Type B pancreatic cell (in vitro differentiated cells): ENCODE data around the gene SMARCE1. TPM values are rescaled to one million over a fixed set of nuclear protein-coding genes. Genes with fewer than 3 reads are reported as not detected.
"Not testable (repeated sequence)": the region's sequence is repeated elsewhere in the genome, so short reads cannot be mapped to it uniquely, and the experiment has no call there.

Experiments
- DNase-seq: peaks from one replicate; pipeline ENCODE4 v3.0.0; 2021; ENCODE audit warnings: mixed read lengths; ENCODE audit not compliant: unreplicated experiment; ENCODE audit errors: extremely low spot score
- H3K27ac Mint-ChIP-seq: 2 replicates; pipeline ENCODE4 v1.8.0; 2021; ENCODE audit warnings: mild to moderate bottlenecking, mixed read lengths
- H3K27me3 Mint-ChIP-seq: 2 replicates; pipeline ENCODE4 v1.8.0; 2021; ENCODE audit warnings: mixed read lengths
- H3K36me3 Mint-ChIP-seq: 2 replicates; pipeline ENCODE4 v1.8.0; 2021; ENCODE audit warnings: mixed read lengths
- H3K4me1 Mint-ChIP-seq: one replicate; pipeline ENCODE4 v1.8.0; 2021; ENCODE audit warnings: mixed read lengths; ENCODE audit not compliant: unreplicated experiment
- H3K4me3 Mint-ChIP-seq: 2 replicates; pipeline ENCODE4 v1.8.0; 2021; ENCODE audit warnings: mild to moderate bottlenecking, mixed read lengths
- H3K9me3 Mint-ChIP-seq: 2 replicates; pipeline ENCODE4 v1.8.0; 2021; ENCODE audit warnings: mixed read lengths
- total RNA-seq: library from RNA; stranded (reverse); gene quantifications from 2 replicates; pipeline ENCODE4 v1.2.1, GENCODE V29; 2021; ENCODE audit warnings: low replicate concordance
- TF ChIP-seq, protein P1 (sequence below): fragments of 200-600 bp; sonication (generic); conservative IDR thresholded peaks from 2 replicates; pipeline ENCODE4 v1.5.0; 2021; ENCODE audit warnings: antibody characterized with exemption, mild to moderate bottlenecking

Gene SMARCE1
- total RNA-seq, 1 donor from 2014 or later: 171 TPM

DNA sequence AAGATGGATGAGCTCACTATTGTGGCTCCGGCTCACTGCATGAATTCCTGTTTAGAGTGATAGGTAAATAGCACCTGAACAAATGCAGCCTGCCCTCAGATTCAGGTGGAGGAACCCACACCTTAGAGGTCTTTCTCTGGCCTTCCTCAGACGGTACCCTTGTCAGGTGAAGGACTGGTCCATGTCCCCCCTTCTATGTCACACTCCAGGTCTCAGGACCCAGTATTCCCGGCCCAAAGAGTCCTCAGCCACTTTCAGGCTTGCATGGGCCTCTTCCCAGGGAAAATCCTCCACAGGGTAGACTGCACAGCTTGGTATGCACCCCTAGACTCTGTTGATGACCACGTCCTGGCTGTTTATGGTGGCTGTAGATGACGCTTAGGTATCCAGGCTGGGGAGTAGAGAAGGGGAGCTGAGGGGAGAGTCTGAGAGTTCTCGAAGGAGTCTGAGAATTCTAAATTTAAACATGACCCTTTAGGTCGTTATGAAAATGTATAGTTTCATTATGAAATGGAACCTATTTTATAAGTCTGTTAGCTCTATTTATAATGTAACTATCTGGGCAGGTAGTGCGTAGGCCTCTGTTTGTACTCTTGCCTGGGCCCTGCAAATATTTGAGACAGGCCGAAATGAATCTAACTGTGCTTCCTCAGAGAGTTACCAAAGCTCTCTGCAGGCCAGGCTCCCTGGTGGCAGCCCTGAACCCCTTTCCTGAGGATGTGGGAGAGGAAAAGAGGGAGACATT lies 49.9 kb downstream of the SMARCE1 start:
- no peak overlapping the region for H3K27ac Mint-ChIP-seq
- H3K9me3 Mint-ChIP-seq: no peaks in the 10 kb centered on the region
- no peaks in the 10 kb centered on the region for H3K36me3 Mint-ChIP-seq
- H3K4me3 Mint-ChIP-seq: no peak overlapping the region
- DNase-seq: no peak
- TF ChIP-seq, protein P1, sequence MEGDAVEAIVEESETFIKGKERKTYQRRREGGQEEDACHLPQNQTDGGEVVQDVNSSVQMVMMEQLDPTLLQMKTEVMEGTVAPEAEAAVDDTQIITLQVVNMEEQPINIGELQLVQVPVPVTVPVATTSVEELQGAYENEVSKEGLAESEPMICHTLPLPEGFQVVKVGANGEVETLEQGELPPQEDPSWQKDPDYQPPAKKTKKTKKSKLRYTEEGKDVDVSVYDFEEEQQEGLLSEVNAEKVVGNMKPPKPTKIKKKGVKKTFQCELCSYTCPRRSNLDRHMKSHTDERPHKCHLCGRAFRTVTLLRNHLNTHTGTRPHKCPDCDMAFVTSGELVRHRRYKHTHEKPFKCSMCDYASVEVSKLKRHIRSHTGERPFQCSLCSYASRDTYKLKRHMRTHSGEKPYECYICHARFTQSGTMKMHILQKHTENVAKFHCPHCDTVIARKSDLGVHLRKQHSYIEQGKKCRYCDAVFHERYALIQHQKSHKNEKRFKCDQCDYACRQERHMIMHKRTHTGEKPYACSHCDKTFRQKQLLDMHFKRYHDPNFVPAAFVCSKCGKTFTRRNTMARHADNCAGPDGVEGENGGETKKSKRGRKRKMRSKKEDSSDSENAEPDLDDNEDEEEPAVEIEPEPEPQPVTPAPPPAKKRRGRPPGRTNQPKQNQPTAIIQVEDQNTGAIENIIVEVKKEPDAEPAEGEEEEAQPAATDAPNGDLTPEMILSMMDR: no peak
- H3K4me1 Mint-ChIP-seq: peaks cover 12% of the 10 kb centered on the region
- no peaks in the 10 kb centered on the region for H3K27me3 Mint-ChIP-seq

DNA sequence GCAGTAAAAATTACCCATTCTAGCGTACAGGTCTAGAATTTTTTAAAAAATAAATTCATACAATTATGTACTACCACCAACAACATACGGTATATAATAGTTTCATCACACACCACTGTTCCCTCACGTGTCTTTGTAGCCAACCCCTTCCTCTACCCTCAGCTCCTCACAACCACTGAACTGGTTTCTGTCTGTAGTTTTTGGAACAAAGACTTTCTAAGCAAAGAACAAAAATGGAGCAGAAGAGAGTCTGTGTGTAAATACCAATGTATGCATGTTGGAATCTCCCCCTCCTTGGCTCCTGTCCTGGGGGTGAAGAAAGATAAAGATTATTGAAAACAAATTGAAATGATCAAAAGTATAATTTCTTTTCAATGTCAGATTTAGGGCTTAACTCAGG lies 50.5 kb downstream of the SMARCE1 start:
- H3K4me1 Mint-ChIP-seq: peaks cover 12% of the 10 kb centered on the region
- no peak for DNase-seq
- no peaks in the 10 kb centered on the region for H3K27me3 Mint-ChIP-seq
- H3K9me3 Mint-ChIP-seq: no peaks in the 10 kb centered on the region
- no peak overlapping the region for H3K27ac Mint-ChIP-seq
- no peak overlapping the region for H3K4me3 Mint-ChIP-seq
- TF ChIP-seq, protein P1: no peak
- no peaks in the 10 kb centered on the region for H3K36me3 Mint-ChIP-seq

DNA sequence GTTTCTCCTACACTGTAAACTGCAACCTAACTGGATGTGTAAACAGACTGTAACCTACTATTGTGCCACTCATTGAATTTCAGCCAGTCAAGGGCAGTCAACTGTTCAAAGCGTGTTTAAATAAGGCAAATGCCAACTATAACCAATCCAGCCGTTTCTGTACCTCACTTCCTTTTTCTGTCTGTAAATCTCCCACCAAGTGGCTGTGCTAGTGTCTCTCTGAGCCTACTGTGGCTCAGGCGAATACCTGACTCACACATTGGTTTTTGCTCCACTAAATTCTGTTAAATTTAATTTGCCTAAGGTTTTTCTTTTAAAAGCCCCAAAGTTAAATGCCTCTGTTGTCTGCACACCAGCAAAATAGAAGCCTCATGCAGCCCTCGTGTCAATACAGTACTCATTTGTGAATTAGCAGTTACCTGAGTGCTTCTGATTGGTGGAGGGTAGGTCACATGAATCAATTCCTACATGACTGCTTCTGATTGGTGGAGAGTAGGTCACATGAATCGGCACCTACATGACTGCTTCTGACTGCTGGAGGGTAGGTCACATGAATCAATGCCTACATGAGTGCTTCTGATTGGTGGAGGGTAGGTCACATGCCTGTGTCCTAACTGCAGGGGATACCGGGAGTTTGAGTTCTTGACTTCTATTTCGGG lies 51.2 kb downstream of the SMARCE1 start:
- TF ChIP-seq, protein P1: no peak
- H3K27ac Mint-ChIP-seq: no peak overlapping the region
- H3K9me3 Mint-ChIP-seq: no peaks in the 10 kb centered on the region
- no peaks in the 10 kb centered on the region for H3K27me3 Mint-ChIP-seq
- DNase-seq: no peak
- H3K36me3 Mint-ChIP-seq: no peaks in the 10 kb centered on the region
- H3K4me1 Mint-ChIP-seq: peaks cover 12% of the 10 kb centered on the region
- no peak overlapping the region for H3K4me3 Mint-ChIP-seq

DNA sequence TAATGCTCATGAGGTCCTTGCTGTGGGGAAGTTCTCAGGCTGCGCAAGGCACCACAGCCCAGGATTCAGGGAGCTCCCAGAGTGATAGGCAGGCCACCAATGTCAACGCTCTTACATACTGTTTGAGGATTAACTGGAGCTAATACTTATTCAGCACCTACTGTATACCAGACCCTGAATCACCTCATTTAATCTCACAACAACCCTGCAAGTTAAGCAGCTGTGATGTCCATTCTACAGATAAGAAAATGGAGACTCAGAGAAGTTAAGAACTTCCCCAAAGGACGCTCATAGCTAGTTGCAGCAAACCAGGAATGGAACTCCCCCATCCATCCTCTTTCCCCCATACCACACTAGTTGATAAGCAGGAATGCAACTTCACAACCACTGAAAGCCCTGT lies 56.9 kb downstream of the SMARCE1 start:
- Mint-ChIP-seq H3K9me3 (peaks cover 6% of the 10 kb centered on the region), H3K27me3 (peaks cover 11% of the 10 kb centered on the region), H3K27ac (no peak overlapping the region), H3K36me3 (no peaks in the 10 kb centered on the region), H3K4me1 (no peaks in the 10 kb centered on the region), H3K4me3 (no peak overlapping the region)
- TF ChIP-seq, protein P1: no peak
- no peak for DNase-seq

DNA sequence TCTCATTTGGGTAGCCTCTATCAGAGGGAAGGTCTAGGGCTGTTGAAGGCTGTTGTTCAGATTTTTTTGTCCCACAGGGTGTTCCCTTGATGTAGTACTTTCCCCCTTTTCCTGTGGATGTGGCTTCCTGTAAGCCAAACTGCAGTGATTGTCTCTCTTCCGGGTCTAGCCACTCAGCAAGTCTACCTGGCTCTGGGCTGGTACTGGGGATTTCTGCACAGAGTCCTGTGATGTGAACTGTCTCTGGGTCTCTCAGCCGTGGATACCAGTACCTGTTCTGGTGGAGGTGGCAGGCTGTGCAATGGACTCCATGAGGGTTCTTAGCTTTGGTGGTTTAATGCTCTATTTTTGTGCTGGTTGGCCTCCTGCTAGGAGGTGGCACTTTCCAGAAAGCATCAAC lies 59.1 kb downstream of the SMARCE1 start:
- no peak for DNase-seq

DNA sequence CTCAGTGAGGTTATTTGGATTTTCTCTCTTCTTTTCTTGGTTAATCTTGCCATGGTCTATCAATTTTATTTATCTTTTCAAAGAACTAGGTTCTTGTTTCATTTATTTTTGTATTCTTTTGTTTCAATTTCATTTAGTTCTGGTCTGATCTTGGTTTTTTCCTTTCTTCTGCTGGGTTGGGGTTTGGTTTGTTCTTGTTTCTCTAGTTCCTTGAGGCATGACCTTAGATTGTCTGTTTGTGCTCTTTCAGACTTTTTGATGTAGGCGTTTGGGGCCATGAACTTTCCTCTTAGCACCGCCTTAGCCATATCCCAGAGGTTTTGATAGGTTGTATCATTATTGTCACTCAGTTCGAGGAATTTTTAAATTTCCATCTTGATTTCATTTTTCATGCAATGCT lies 61.4 kb downstream of the SMARCE1 start:
- Mint-ChIP-seq H3K27me3 (peaks cover 21% of the 10 kb centered on the region), H3K9me3 (peaks cover 12% of the 10 kb centered on the region)
- not testable (repeated sequence) for H3K4me3 Mint-ChIP-seq, DNase-seq, H3K27ac Mint-ChIP-seq, H3K4me1 Mint-ChIP-seq, H3K36me3 Mint-ChIP-seq

More for the DNA sequence above, 59.1 kb downstream of the SMARCE1 start:
- H3K27me3 Mint-ChIP-seq: peaks cover 13% of the 10 kb centered on the region
- H3K27ac Mint-ChIP-seq: no peak overlapping the region
- no peak overlapping the region for H3K4me3 Mint-ChIP-seq
- no peaks in the 10 kb centered on the region for H3K36me3 Mint-ChIP-seq
- peaks cover 12% of the 10 kb centered on the region for H3K9me3 Mint-ChIP-seq
- TF ChIP-seq, protein P1: no peak
- no peaks in the 10 kb centered on the region for H3K4me1 Mint-ChIP-seq

DNA sequence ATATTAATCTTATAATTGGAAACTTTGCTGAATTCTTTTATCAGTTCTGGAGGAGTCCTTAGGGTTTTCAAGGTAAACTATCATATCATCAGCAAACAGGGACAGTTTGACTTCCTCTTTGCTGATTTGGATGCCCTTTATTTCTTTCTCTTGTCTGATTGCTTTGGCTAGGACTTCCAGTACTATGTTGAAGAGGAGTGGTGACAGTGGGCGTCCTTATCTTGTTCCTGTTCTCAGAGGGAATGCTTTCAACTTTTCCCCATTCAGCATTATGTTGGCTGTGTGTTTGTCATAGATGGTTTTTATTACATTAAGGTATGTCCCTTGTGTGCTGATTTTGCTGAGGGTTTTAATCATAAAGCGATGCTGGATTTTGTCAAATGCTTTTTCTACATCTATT lies 62.7 kb downstream of the SMARCE1 start:
- H3K27me3 Mint-ChIP-seq: peaks cover 21% of the 10 kb centered on the region
- H3K27ac Mint-ChIP-seq, H3K9me3 Mint-ChIP-seq, H3K36me3 Mint-ChIP-seq, H3K4me1 Mint-ChIP-seq, H3K4me3 Mint-ChIP-seq, DNase-seq: not testable (repeated sequence)
